Keratinocyte (primary cell): ENCODE results near the gene RTN4R.

Source experiments
- CTCF ChIP-seq, 3 experiments: IDR thresholded peaks in 1 of 3; conservative IDR thresholded peaks in 1 of 3; optimal IDR thresholded peaks in 1 of 3; 2 replicates in 2 of 3; 3 replicates in 1 of 3; pipeline versions ENCODE3 to v1.5.1; 2011; ENCODE audit warnings: low read length in 3 of 3, mild to moderate bottlenecking in 3 of 3, moderate library complexity in 2 of 3, control low read depth in 1 of 3, inconsistent platforms in 1 of 3; ENCODE audit not compliant: insufficient read depth in 2 of 3; ENCODE audit errors: extremely low read depth in 1 of 3
- EZH2 ChIP-seq: IDR thresholded peaks from one replicate; pipeline ENCODE4 v1.6.1; 2012; ENCODE audit warnings: inconsistent platforms, mild to moderate bottlenecking, low read length, moderate library complexity

DNA sequence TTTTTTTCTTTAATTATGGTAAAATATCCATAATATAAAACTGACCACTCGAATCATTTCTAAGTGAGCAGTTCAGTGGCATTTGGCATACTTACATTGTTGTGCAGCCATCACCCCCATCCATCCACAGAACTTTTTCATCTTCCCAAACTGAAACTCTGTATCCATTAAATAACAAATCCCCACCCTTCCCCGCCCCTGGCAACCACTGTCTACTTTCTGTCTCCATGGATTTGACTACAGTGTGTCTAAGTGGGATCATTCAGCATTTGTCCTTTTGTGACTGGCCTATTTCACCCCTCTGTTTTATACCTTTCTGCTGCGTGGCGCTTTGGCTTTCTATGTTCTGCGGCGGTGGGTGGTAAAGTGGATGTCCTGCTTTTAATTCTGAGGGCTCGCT, 49.1 kb downstream of the RTN4R start:
- TF ChIP-seq CTCF (optimal IDR thresholded peaks at IDR 0.05 in 1 of 3, IDR thresholded peaks at IDR 0.05 in 1 of 3, conservative IDR thresholded peaks at IDR 0.05 in 1 of 3; ENCODE audit: extremely low read depth in 1 of 3, insufficient read depth in 2 of 3, low read length in 3 of 3) (no peak), EZH2 (no peak)
